HG03060 (cell line): Measurements from ENCODE around the gene PLA2G4D.

Experiments used
- ATAC-seq: cut with Tn5 transposase; IDR thresholded peaks from one replicate; pipeline ENCODE4 v1.9.1; 2021; ENCODE audit warnings: low read depth, moderate number of reproducible peaks; ENCODE audit not compliant: unreplicated experiment

The PLA2G4D gene

DNA sequence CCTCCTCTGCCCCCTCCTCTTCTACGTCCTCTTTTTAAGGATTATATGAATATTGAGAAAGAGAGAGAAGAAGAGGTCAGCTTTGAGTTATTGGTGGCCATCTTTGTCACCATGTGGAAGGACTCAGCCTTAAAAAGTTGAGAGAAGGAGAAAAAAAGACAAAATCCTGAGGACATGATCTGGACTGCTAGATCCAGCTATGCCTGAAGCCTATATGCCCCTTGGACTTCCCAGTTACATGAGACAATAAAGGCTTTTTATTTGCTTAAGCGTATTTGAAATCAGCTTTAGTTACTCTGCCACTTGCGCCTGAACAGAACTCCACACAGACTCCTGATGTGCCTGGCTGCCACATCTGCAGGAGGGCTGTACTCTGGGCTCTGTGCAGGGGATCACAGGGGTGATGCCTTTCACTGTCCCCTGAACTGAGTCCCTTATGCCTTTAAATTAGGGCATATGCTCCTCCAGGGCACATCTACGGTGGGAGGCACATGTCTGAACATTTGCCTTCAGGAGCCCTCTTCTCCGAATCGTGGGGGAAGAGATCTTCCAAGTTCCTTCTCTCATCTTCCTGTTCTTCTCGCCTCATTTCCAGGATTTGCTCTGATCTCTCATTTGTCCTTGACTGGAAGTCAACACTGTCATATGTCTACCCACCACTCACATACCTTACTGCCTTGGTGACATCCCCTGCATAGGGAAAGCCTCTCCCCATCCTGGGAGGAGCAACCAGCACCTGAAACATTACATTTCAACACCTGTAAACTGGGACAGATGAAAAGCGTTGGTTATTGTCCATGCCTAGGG lies 59.5 kb downstream of the PLA2G4D start:
- ATAC-seq = no peak

DNA sequence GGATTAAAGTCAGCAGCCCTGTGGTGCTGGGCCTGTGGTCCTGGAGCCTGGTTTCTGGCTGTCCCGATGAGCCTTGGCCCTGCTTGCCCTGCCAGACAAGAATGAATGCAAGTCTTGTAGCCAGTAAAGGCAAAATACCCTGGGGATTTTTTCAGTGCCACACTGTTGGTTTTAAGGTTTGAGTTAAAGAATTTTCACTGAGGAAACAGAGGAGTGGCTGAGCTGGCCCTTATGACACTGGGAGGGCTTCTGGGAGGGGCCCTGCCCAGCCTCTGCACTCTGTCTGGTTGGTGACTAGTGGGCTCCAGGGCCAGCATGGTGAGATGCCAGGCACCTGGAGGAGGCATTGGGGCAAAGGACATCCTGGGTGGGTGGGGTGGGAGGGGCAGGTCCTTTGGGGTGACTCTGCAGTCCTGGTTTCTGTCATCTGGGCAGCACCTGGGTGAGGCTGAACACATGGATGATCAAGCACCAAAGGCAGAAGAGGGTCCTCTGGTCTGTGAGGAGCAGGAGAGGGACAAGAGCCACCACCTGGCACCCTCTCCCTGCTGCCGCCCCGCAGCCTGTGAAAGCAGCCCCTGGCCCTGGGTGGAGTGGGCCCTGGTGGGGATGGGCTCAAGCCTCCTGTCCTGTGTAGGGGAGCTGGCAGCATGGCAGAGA lies 61.0 kb downstream of the PLA2G4D start:
- no peak for ATAC-seq

DNA sequence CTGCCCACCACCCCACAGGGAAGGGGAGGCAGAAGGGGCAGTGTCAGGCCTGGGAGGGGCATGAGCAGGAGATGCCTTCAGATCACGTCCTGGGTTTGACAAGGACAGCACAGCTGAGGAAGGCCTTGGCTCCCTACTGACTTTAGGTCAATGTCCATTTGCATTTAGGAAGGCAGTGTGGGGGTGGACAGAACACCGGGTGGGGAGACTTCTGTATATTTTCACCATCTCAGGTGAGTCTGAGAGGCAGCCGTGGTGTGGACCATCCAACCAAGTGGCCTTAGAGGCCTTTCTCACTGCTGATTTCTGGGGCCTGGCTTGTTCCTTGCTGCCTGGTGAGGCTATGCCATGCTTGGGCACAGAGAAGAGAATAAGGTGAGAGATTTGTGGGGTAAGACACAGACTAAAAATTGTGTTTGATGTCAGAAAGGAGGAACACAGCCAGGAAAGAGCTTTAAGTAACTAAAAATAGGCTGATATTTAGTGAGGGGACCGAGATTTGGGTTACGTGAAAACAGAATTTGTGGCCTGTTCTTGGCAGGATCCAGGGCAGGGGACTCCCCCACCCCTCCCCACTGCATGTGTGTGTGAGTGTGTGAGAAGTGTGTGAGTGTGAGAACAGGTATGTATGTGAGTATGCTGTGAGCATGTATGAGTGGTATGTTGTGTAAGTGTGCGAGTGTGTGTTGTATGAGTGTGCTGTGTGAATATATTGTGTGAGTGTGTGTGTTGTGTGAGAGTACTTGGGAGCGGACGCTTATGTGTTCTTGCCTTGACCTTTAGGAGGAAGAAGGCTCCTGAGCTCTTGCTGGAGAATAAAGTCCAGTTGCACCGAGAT lies 61.8 kb downstream of the PLA2G4D start:
- ATAC-seq = no peak

DNA sequence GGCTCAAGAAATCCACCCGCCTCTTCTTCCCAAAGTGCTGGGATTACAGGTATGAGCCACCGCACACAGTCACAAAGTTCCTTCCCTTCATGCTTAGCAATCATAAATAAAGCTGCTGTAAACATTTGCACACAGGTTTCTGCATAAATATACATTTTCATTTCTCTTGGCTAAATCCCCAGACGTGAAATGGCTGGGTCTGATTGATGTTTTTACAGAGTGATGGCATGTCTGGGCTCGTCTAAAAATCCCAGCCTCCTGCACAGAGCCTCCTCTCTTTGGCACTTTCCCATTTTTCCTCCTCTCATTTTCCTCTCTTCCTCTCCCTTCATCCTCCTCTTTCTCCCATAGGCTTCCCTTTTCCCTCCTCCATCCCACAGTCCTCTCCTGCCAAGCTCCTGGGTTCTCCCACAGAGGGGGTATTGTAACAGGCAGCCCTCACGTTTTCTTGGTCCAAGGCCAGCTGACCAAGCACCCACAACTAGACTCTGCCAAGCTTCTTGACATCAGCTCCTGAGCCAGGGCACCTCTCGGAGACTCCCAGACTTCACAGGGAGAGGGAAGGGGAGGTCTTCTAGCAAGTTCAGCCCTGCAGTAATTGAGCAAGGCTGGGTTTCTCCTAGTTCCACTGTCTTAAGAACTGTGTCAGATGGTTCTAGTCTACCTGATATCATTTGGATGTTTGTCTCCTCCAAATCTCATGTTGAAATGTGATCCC lies 63.0 kb downstream of the PLA2G4D start:
- no peak for ATAC-seq

DNA sequence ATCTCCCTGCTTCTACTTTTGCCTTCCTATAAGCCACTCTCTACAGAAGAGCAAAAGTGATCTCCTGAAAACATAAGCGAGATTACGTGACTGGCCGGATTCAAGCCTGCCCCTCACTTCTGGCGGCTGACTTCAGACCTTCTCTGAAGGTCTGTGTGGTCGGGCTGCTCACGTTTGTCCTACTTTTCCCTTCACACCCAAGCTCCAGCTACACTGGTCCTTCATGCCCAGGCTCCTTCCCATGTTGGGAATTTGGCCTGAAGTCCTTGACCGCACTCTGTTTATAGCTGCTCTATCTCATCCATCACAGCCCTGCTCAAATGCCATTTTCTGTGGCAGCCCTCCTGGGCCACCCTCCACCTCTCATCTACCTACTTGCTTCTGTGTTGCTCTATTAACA lies 66.8 kb downstream of the PLA2G4D start:
- ATAC-seq = no peak

DNA sequence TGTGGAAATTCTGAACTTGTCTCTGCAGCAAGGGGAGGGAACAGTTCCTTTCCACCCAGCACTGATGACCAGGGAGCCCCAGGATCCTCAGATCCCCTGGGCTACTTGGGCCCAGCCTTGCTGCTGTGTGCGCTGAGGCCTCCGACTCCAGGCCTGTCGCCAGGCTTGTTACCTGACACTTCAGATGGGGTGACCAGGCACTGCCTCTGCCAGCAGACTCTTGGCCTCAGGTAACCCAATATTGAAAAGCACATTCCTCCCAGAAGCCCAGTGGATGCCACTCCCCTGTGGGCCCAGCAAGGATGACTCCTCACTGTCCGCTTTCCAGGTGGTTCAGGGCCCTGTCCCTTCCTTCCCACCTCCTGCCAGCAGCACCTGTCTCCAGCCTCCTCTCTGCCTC lies 70.1 kb downstream of the PLA2G4D start:
- ATAC-seq = no peak

DNA sequence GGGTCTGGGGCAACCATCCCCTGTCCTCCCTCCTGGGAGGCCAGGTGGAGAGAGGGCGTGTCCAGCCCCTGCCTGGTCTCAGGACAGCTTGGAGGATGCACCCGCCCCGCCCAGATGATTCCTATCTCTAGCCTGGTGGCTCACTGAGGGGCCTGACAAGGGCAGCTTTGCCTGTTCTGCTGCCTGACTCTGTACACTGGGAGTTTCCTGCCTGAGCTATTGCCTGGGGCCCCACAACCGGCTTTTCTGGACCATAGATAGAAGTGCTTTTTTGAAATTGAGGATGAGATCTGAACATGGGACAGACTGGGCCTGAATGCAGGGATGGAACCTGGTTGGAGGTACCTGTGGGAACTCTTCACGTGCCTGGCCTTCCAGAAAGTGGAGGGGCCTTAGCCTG lies 72.8 kb downstream of the PLA2G4D start:
- ATAC-seq = no peak

DNA sequence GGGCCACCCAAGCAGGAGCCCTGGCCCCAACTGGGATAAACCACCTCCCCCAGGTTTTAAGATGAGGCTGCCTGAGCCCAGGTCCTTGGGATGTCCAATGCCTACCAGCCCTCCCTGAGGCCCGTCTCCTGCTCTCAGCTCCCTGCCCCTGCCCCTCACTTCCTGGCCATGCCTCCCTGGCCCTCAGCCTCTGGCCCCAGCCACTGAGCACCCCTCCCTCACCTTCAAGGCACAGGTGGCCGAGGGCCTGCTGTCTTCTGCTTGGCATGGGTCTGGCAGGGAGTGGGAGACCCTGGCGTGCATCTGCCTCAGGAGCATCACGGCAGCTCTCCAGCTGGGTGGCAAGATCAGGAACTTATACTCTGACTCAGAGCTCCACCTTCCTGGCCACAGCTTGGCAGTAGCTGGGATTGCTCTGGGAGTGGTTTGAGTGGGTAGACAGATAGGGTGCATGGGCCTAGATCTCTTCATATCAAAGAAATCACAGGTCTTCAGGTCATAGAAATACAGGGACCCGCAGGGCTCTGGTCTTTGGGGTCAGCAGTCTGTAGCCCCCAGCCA lies 73.6 kb downstream of the PLA2G4D start, which contains the start of gene PLA2G4E:
TSS of gene PLA2G4E (minus strand) at position 330 of the 561 bp plus-strand sequence. CDS start at position 318, 12 bp downstream.
- no peak for ATAC-seq

DNA sequence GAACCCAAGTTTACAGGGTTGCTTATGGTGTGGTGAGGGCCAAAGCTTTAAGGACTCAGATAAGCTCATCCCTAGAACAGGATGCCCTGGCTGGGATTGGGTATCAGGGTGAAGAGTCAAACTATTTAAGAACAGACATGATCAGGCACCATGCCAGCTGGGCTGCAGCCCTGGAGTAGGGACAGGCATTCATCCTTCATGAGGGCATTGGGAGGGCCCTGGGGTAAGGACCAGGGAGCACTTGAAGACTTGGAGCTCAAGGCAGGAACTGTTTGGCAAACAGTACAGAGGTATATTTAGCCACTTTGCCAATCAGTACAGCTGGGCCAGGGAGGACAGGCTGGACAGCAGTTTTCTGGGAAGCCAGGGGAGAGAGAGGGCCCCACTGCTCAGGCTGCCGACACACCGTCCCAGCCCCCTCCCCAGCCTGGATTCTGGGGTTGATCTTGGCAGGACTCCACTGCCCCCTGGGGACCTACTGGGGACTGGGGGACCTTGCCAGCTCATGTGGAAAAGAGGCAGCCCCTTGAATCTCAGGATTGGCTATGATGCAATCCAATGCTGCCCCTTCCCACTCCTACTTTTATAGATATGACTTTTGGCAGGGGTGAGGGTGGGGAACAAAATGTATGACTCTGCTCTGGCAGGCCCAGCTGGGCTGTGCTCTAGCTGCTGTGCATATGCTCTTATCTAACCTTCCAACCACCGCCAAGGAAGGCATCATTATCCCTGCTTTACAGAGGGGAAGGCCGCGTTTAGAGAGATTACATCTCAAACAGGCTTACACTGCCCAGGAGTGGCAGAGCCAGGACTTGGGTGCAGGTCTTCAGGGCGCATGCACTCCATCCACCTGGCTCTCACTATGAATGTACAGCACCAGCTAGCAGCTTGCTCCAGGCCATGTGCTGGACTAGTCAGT lies 75.8 kb downstream of the PLA2G4D start:
- ATAC-seq = no peak
